Measurements from ENCODE around the gene CHI3L2. TPM values are rescaled to one million over a fixed set of nuclear protein-coding genes. Genes with fewer than 3 reads are reported as not detected.

The CHI3L2 gene
- total RNA-seq, 1 experiment from 2014 or later = 0.53 TPM

DNA sequence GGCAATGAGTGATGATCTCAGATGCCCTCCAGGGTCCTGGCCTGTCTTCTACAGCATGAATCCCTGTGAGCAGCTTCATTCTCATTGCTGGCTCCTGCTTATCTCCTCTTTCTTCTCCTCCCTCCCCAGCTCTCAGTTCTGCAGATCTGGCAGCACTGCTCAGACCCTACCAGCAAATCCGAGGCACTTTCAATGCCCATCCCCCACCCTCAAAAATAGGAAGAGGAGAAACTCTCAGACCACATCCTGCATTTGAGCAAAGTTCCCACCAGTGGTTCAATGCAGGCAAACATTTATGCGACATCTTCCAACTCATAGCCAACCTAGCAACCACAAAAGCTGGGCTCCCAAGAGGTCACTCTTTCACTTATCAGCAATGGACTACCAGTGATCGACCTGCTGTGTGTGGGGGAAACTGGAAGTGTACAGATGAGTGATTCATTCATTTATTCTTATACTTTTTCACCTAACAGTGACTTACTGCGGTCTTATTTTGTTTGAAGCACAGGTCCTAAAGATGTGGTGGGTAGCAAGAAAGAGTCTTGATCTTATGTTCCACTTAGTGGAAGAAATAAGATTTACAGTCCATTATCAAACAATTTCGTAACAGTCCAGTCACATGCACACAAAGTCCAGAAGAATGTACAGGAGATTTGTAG, 5.8 kb upstream of the CHI3L2 start:
- Histone ChIP-seq H3K4me3 (no peak overlapping the region), H3K27ac (no peak overlapping the region), H3K4me1 (no peaks in the 10 kb centered on the region), H3K36me3 (no peaks in the 10 kb centered on the region), H3K9me3 (replicated peaks) (no peaks in the 10 kb centered on the region), H3K27me3 (no peaks in the 10 kb centered on the region)
- DNase-seq = no peak

DNA sequence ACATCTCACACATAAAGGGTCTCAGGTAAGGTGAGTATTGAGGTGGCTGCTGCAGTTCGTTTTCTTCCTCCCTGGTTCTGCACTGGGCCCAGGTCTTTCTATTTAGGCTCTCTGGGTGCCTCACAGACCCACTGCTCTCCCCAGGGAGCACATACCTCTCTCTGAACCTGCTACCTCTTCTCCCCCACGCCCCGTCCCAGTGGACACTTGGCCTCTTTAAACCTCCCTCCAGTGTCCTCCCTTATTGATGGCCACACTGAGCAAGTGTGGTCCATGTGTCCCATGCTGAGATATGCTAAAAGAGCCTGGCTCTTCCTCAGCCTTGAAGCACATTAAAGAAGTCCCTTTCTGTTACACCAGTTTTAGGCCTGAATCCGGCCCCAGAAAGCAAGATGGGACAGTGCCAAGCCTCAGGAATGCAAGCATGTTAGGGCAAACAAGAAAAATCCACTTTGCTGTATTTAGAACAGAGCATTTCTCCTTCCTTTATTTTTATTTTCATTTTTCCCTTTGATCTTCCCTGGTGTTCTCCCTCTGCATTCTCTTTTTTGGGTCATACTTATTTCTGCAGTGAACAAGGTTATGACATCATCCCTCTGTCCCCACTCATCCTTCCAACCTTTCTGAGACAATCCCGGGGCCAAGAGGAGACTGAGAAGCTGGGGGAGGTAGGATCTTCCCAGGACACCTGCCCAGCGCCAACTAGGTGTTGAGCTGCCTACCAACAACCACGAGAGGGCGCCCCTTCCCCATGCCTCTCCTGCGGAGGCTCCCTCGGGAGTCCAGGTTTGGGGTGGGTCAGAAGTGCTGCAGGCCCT, 5.0 kb upstream of the CHI3L2 start:
- Histone ChIP-seq H3K4me3 (no peak overlapping the region), H3K27ac (no peak overlapping the region), H3K36me3 (no peaks in the 10 kb centered on the region), H3K9me3 (replicated peaks) (no peaks in the 10 kb centered on the region), H3K27me3 (no peaks in the 10 kb centered on the region), H3K4me1 (peaks cover 1% of the 10 kb centered on the region)
- DNase-seq = peak; percentile 69 to 85

DNA sequence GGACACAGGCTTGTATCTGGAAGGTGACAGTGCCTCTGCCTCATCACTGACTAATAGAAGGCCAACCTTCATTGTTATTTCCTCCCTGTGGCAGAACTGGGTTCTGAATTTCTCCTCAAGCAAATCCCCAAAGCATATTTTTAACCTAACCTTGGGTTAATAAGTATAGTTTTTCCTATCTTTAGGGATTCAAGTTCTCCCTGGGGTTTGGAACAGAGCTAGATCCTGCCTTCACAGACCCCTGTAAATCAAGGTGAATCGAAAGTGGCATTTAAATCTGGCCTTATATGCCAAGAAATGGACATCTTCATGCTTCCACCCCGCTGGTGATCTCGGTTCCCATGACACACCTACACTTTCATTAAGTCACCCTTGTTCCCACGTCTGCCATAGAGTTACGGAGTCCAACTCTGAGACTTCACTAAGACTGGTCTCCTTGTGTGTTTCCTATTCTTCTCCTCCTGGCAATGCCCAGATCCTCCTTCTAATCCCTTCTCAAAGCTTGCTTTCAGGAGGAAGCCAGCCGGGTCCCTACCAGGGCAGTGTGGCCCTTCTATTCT, 4.3 kb upstream of the CHI3L2 start:
- H3K27me3 ChIP-seq = no peaks in the 10 kb centered on the region
- H3K27ac ChIP-seq = no peak overlapping the region

DNA sequence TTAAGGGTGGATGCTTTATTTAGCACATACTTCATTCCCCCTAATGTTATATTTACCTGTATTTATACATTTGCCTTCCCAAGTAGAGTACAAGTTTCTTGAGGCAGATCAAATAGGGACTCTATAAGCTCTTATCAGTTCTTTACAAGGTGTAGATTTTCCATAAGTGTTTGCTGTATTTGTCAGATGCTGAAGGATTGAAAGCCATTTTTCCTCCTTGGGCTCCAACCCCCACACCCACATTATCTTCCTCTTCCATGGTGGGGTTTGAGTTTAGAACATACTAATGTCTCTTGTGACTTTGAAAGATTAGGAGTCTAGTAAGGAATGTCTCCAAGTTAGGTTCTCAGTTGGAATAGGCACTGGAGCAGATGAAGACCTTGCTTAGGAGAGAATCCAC, 2.4 kb upstream of the CHI3L2 start:
- Histone ChIP-seq H3K36me3 (no peaks in the 10 kb centered on the region), H3K4me3 (no peak overlapping the region), H3K4me1 (peaks cover 22% of the 10 kb centered on the region), H3K27me3 (no peaks in the 10 kb centered on the region), H3K27ac (no peak overlapping the region), H3K9me3 (replicated peaks) (no peaks in the 10 kb centered on the region)
- no peak for DNase-seq

More for the DNA sequence above, 4.3 kb upstream of the CHI3L2 start:
- no peaks in the 10 kb centered on the region for H3K36me3 ChIP-seq
- DNase-seq = no peak
- no peak overlapping the region for H3K4me3 ChIP-seq
- peaks cover 8% of the 10 kb centered on the region for H3K4me1 ChIP-seq
- H3K9me3 ChIP-seq (replicated peaks) = no peaks in the 10 kb centered on the region

DNA sequence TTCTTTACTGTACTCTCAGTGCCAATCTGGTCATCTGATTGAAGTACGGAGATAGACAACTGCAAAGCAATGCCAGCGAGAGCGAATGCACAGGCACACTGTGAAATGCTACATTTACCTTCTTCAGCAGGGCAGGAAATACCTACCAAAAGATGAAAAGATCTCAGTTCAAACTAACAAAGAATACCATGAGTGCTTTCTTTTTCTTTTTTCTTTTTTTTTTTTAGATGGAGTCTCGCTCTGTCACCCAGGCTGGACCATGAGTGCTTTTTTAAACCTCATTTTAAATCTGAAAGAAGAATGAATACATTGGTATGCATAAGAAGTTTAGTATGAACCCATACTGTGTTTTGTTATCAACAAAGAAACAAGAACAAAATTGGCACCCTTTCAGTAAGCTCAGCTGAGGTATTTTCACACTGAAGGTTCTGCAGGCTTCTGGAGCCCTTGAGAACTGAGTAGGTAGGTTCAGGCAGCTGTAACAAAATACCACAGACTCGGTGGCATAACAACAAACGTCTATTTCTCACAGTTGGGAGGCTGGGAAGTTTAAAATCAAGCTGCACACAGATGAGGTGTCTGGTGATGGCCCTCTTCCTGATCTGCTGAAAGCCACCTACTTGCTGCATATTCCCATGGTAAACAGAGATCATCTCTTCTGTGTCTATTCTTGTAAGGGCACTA, 1.7 kb upstream of the CHI3L2 start:
- no peak overlapping the region for H3K4me3 ChIP-seq
- no peak overlapping the region for H3K27ac ChIP-seq
- DNase-seq = no peak
- H3K36me3 ChIP-seq = no peaks in the 10 kb centered on the region
- H3K4me1 ChIP-seq = peaks cover 22% of the 10 kb centered on the region
- no peaks in the 10 kb centered on the region for H3K27me3 ChIP-seq
- H3K9me3 ChIP-seq (replicated peaks) = no peaks in the 10 kb centered on the region

DNA sequence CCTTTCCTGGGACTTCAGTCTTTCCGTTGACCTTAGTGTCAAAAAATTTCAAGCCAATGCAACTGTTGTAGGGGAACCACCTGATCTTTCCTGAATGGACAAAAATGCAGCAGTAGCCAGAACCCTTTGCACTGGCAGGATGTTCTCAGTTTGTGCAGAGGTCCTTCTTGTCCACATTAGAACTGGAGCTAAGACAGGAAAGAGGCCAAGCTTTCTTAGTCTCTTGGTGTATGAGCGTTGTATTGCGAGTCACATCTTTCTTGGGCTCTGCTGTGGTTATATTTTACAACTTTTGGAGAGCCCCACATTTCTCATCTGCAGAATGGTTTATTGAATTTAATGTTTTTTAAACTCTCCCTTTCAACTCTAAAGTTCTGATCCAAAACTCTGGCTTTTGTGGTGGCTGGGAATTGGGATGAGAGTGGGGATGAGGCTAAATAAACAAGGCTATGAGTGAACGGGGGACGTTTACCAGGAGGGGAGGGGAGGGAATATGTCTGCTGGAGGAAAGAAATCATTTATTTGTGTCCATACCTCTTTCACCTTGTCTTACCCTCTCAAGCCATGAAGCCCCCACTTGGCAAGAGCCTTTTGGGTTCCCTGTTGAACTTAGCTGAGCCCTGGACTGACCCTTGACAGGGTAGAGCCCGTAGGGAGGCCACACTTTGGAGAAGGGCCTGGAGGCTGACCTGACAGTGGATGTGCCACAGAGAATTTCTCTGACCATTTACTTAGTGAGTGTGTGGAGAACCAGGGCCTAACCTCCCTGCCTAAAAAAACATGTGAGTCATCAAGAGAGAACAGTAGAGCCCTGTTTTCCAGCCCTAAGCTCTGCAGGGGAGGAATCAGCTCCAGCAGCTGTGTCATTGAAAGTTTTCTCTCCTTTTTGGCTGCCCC, 586 bp downstream of the CHI3L2 start:
- peak; percentile 81 to 93 for DNase-seq
- H3K9me3 ChIP-seq (replicated peaks) = no peaks in the 10 kb centered on the region
- H3K36me3 ChIP-seq = no peaks in the 10 kb centered on the region
- H3K27ac ChIP-seq = peak overlapping the region; percentile 80
- H3K27me3 ChIP-seq = no peaks in the 10 kb centered on the region
- H3K4me3 ChIP-seq = no peak overlapping the region
- H3K4me1 ChIP-seq = peaks cover 22% of the 10 kb centered on the region

DNA sequence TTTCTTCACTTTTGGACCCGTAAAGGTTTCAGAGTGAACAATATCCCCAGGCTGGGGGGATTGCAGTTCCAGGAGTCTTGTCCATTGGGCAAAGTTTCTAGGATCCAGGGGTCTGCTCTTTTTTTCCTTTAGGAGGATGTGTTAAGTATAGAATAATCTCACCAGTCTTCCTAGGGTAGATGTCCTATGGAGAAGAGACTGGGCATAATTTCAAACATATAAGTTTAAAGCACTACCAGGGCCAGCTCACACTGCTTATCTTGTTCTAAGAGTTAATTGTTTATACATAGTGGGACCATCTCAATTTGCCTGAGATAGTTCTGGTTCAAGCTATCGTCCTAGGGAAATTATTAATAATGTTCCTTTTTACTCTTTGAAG, 1.2 kb downstream of the CHI3L2 start:
- no peaks in the 10 kb centered on the region for H3K9me3 ChIP-seq (replicated peaks)
- no peaks in the 10 kb centered on the region for H3K27me3 ChIP-seq
- H3K4me3 ChIP-seq = no peak overlapping the region
- no peak for DNase-seq
- no peaks in the 10 kb centered on the region for H3K36me3 ChIP-seq
- peaks cover 22% of the 10 kb centered on the region for H3K4me1 ChIP-seq
- H3K27ac ChIP-seq = peak overlapping the region; percentile 80

DNA sequence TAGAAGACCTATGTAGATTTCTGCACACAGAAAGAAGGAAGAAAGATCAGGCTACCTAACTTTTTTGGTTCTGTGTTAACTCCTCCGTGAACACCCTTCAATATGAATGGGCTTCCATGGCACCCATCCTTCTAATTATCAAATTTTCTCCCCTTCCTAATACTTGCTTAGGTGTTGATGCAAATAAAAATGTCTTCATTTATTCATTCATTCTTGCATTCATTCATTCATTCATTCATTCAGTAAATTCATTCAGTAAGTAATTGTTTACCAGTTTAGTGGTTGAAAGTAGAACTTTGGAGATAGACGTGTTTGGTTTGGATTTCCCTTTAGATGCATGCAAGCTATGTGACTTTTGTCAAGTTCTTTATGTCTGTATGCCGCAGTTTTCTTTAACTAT, 4.6 kb downstream of the CHI3L2 start:
- H3K4me1 ChIP-seq = peaks cover 22% of the 10 kb centered on the region
- H3K36me3 ChIP-seq = no peaks in the 10 kb centered on the region
- no peaks in the 10 kb centered on the region for H3K9me3 ChIP-seq (replicated peaks)
- no peaks in the 10 kb centered on the region for H3K27me3 ChIP-seq
- no peak for DNase-seq
- no peak overlapping the region for H3K27ac ChIP-seq
- no peak overlapping the region for H3K4me3 ChIP-seq

DNA sequence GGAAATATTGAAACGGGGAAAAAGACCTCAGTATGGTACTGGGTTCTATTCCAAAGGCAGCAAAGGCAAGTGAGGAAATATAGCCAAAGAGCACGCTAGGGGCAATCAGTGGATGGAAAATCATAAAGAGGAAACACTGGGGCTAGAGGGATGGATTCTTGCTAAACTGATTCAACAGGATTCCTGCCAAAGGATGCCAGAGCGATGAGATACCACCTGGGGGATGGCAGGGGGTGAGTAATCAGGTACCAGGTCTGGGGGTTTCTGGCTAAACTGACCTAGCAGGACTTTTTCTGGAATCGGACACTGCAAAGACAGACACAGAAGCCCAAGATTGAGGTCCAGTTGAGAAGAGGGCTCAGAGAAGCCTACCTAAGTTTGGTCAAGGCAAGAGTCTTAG, 6.7 kb downstream of the CHI3L2 start:
- Histone ChIP-seq H3K9me3 (replicated peaks) (no peaks in the 10 kb centered on the region), H3K4me1 (peaks cover 5% of the 10 kb centered on the region), H3K36me3 (no peaks in the 10 kb centered on the region), H3K4me3 (no peak overlapping the region), H3K27me3 (no peaks in the 10 kb centered on the region), H3K27ac (no peak overlapping the region)
- no peak for DNase-seq

DNA sequence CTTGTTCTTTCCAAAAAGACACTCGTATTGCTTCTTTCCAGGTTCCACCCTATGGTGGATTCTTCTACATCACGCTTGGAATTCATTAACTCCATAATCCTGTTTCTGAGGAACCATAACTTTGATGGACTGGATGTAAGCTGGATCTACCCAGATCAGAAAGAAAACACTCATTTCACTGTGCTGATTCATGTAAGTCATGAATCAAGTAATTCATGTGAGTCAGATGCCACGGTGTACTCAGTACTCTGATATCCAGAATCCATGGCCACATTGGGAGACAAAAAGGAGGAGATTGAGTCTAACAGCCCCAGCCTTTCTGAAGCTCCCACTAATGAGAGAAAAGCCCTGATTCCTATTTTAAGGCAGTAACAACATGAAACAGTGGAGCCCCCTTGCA, 7.4 kb downstream of the CHI3L2 start:
- H3K9me3 ChIP-seq (replicated peaks) = no peaks in the 10 kb centered on the region
- H3K4me3 ChIP-seq = no peak overlapping the region
- H3K27ac ChIP-seq = no peak overlapping the region
- no peak for DNase-seq
- H3K27me3 ChIP-seq = no peaks in the 10 kb centered on the region
- no peaks in the 10 kb centered on the region for H3K36me3 ChIP-seq
- H3K4me1 ChIP-seq = peaks cover 1% of the 10 kb centered on the region

DNA sequence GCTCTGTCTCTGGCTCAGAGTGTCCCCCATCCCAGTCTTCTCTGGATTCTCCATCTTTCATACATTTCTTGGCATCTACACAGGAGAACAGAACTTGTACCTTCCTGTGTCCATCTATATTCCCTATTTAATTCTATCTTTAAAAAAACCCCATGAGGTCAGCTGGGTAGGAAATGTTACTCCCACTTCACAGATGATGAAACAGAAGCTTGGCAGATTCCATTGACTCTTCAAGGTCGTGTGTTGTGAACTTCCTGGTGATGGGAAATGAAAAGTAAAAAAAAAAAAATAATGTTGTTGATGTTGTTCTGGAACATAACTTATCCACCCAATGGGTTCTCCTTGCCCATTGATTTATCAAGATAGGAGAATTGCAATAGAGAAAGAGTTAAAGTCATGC, 8.9 kb downstream of the CHI3L2 start:
- Histone ChIP-seq H3K4me1 (no peaks in the 10 kb centered on the region), H3K9me3 (replicated peaks) (no peaks in the 10 kb centered on the region), H3K27ac (no peak overlapping the region), H3K36me3 (no peaks in the 10 kb centered on the region), H3K27me3 (no peaks in the 10 kb centered on the region), H3K4me3 (no peak overlapping the region)
- no peak for DNase-seq

DNA sequence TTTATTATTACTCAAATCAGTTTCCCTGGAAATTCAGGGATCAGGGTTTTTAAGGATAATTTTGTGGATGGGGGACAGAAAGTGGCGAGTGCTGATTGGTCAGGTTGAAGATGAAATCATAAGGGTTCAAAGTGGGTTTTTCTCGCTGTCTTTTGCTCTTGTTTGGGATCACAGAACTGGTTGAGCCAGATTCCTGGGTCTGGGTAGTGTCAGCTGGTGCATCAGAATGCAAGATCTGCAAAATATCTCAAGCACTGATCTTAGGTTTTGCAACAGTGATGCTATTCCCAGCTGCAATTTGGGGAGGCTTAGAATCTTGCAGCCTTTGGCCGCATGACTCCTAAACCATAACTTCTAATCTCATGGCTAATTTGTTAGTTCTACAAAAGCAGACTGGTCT, 9.3 kb downstream of the CHI3L2 start:
- H3K27ac ChIP-seq = no peak overlapping the region
- H3K4me3 ChIP-seq = no peak overlapping the region
- no peaks in the 10 kb centered on the region for H3K36me3 ChIP-seq
- H3K27me3 ChIP-seq = no peaks in the 10 kb centered on the region
- no peaks in the 10 kb centered on the region for H3K4me1 ChIP-seq
- no peak for DNase-seq
- no peaks in the 10 kb centered on the region for H3K9me3 ChIP-seq (replicated peaks)

DNA sequence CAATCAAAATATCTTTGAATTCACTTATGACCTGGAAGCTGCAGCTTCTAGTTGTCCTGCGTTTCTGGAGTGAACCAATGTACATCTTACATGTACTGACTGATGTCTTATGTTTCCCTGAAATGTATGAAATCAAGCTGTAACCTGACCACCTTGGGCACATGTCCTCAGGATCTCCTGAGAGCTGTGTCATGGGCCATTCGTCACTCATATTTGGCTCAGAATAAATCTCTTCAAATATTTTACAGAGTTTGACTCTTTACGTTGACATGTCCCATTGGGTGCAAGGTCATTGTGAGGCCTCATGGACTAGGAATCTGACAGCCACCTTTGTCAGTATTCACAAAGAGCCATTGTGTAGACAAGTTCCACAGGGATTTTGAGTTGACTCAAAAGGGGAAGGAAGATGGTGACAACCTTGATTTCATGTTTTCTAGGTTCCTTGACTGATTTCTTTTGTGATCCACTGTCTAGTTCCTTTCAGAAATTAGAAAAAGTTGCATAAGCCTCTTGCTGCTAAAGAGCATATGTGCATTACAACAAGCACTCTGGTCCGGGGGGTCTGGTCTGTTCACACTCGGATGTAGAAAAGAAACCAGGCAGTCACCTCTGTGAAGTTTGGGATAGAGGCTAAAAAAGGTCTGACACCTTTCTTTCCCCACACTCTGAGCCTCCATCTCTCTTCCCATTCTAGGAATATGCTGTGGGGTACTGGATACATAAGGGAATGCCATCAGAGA, 10.7 kb downstream of the CHI3L2 start:
- Histone ChIP-seq H3K27me3 (no peaks in the 10 kb centered on the region), H3K4me3 (no peak overlapping the region), H3K4me1 (no peaks in the 10 kb centered on the region), H3K27ac (no peak overlapping the region), H3K9me3 (replicated peaks) (no peaks in the 10 kb centered on the region), H3K36me3 (no peaks in the 10 kb centered on the region)
- DNase-seq = no peak

DNA sequence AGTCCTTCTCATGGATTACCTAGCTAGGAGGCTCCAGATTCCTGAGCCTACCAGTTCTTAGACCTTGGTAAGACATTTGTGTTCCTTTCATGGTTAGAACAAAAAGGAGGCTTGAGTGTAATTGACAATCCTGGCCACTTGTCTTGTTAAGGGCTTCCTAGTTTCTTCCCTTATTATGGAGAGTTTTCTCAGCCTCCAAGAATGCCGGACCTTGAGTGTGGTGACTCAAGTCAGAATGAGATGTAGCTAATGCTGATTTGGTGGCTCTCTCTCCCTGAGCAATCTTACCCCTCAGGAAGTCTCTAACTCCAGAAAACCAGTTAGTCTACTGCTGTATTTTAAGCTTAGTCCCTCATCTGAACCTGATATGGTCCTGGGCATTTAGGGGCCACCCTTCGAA, 14.3 kb downstream of the CHI3L2 start:
- Histone ChIP-seq H3K9me3 (replicated peaks) (no peaks in the 10 kb centered on the region), H3K27ac (no peak overlapping the region), H3K27me3 (no peaks in the 10 kb centered on the region), H3K36me3 (no peaks in the 10 kb centered on the region), H3K4me1 (no peaks in the 10 kb centered on the region), H3K4me3 (no peak overlapping the region)
- DNase-seq = no peak

Data from SJCRH30 (cell line).